Neural cell (in vitro differentiated cells): ENCODE measurements around the gene MSANTD2.
A peak's percentile ranks its signal among the peaks of the same experiment; 100 is the strongest.

Source experiments
- EP300 ChIP-seq: fragments of 450-650 bp; conservative IDR thresholded peaks from 2 replicates; pipeline ENCODE4 v1.6.1; 2014; ENCODE audit warnings: antibody characterized with exemption, mild to moderate bottlenecking, moderate library complexity; ENCODE audit not compliant: poor library complexity, severe bottlenecking
- EZH2 ChIP-seq: fragments of 200-600, 300-800 bp; shearing (Covaris generic), sonication (generic); IDR thresholded peaks from 2 replicates; pipeline ENCODE4 v1.6.1; 2014; ENCODE audit warnings: antibody characterized with exemption, low read length, borderline replicate concordance, mild to moderate bottlenecking; ENCODE audit not compliant: insufficient read depth, poor library complexity, severe bottlenecking
- MXI1 ChIP-seq: fragments of 450-650 bp; conservative IDR thresholded peaks from 2 replicates; pipeline ENCODE4 v1.6.1; 2014; ENCODE audit warnings: antibody characterized with exemption, mild to moderate bottlenecking; ENCODE audit not compliant: poor library complexity, severe bottlenecking
- POLR2AphosphoS5 ChIP-seq: IDR thresholded peaks from 2 replicates; pipeline ENCODE4 v1.6.1; 2012
- RAD21 ChIP-seq: fragments of 450-650 bp; conservative IDR thresholded peaks from 2 replicates; pipeline ENCODE4 v1.6.1; 2014; ENCODE audit warnings: antibody characterized with exemption, mild to moderate bottlenecking, moderate library complexity
- SMC3 ChIP-seq: fragments of 450-650 bp; conservative IDR thresholded peaks from 2 replicates; pipeline ENCODE4 v1.6.1; 2014; ENCODE audit warnings: antibody characterized with exemption, mild to moderate bottlenecking, moderate library complexity; ENCODE audit not compliant: poor library complexity
- TAF1 ChIP-seq: IDR thresholded peaks from 2 replicates; pipeline ENCODE4 v1.6.1; 2012; ENCODE audit warnings: low read depth
- TF ChIP-seq, protein P1 (sequence below): fragments of 450-650 bp; IDR thresholded peaks from 2 replicates; pipeline ENCODE4 v1.5.1; 2014; ENCODE audit warnings: antibody characterized with exemption, mild to moderate bottlenecking, moderate library complexity; ENCODE audit not compliant: poor library complexity, severe bottlenecking
- TF ChIP-seq, protein P2 (sequence below): IDR thresholded peaks from 2 replicates; pipeline ENCODE4 v1.6.1; 2012; ENCODE audit warnings: borderline replicate concordance

DNA sequence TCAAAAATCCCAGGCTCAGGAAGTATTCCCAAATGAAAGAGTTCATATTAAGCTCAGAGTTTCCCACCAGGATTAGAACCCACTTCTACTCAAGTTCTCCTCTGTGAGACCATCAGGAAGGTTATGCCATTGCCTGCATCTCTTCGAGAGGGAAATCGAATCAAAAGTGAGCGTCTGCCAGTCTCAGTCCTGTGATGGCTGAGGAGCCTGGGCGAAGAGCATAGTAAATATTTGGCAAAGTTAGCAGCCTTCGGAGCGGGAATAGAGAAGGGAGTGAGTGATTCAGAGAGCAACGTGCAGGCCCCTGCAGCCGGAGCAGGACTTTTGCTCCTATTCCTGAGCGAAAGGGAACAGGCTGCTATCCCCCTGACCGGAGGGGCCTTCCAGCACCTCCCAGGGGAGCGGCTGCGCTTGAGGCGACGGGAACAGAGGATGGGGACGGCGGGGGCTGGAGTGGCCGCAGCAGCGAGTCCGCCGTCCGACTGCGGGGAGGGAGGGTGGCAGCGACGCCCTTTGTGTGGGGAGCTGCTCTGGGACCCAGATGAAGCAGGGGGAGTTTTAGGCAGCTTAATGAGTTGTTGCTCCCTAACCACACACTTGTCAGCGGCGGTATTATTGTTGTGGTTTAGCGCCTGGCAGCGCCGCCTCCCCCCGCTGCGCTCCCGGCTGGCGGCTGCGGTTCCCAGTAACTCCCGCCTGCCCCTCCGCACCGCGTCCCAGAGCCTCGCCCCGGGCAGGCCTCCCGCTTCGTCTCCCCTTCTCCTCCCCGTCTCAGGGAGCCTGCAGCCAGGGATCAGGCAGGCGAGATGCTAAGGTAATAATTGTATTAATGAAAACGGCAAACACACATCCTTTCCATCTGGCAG lies 82.2 kb downstream of the MSANTD2 start:
- TF ChIP-seq, protein P1, sequence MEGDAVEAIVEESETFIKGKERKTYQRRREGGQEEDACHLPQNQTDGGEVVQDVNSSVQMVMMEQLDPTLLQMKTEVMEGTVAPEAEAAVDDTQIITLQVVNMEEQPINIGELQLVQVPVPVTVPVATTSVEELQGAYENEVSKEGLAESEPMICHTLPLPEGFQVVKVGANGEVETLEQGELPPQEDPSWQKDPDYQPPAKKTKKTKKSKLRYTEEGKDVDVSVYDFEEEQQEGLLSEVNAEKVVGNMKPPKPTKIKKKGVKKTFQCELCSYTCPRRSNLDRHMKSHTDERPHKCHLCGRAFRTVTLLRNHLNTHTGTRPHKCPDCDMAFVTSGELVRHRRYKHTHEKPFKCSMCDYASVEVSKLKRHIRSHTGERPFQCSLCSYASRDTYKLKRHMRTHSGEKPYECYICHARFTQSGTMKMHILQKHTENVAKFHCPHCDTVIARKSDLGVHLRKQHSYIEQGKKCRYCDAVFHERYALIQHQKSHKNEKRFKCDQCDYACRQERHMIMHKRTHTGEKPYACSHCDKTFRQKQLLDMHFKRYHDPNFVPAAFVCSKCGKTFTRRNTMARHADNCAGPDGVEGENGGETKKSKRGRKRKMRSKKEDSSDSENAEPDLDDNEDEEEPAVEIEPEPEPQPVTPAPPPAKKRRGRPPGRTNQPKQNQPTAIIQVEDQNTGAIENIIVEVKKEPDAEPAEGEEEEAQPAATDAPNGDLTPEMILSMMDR = no peak
- TF ChIP-seq, protein P2, sequence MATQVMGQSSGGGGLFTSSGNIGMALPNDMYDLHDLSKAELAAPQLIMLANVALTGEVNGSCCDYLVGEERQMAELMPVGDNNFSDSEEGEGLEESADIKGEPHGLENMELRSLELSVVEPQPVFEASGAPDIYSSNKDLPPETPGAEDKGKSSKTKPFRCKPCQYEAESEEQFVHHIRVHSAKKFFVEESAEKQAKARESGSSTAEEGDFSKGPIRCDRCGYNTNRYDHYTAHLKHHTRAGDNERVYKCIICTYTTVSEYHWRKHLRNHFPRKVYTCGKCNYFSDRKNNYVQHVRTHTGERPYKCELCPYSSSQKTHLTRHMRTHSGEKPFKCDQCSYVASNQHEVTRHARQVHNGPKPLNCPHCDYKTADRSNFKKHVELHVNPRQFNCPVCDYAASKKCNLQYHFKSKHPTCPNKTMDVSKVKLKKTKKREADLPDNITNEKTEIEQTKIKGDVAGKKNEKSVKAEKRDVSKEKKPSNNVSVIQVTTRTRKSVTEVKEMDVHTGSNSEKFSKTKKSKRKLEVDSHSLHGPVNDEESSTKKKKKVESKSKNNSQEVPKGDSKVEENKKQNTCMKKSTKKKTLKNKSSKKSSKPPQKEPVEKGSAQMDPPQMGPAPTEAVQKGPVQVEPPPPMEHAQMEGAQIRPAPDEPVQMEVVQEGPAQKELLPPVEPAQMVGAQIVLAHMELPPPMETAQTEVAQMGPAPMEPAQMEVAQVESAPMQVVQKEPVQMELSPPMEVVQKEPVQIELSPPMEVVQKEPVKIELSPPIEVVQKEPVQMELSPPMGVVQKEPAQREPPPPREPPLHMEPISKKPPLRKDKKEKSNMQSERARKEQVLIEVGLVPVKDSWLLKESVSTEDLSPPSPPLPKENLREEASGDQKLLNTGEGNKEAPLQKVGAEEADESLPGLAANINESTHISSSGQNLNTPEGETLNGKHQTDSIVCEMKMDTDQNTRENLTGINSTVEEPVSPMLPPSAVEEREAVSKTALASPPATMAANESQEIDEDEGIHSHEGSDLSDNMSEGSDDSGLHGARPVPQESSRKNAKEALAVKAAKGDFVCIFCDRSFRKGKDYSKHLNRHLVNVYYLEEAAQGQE = no peak
- TF ChIP-seq POLR2AphosphoS5 (no peak), EZH2 (no peak), TAF1 (no peak), RAD21 (no peak), EP300 (peak; percentile 15), SMC3 (no peak), MXI1 (no peak)
